CMK (cell line): ENCODE results near the gene GOLT1A.

Experiments used
- DNase-seq: peaks from one replicate; pipeline ENCODE4 v3.0.0-alpha.2; 2010; ENCODE audit warnings: low read depth

Gene GOLT1A, protein sequence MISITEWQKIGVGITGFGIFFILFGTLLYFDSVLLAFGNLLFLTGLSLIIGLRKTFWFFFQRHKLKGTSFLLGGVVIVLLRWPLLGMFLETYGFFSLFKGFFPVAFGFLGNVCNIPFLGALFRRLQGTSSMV

DNA sequence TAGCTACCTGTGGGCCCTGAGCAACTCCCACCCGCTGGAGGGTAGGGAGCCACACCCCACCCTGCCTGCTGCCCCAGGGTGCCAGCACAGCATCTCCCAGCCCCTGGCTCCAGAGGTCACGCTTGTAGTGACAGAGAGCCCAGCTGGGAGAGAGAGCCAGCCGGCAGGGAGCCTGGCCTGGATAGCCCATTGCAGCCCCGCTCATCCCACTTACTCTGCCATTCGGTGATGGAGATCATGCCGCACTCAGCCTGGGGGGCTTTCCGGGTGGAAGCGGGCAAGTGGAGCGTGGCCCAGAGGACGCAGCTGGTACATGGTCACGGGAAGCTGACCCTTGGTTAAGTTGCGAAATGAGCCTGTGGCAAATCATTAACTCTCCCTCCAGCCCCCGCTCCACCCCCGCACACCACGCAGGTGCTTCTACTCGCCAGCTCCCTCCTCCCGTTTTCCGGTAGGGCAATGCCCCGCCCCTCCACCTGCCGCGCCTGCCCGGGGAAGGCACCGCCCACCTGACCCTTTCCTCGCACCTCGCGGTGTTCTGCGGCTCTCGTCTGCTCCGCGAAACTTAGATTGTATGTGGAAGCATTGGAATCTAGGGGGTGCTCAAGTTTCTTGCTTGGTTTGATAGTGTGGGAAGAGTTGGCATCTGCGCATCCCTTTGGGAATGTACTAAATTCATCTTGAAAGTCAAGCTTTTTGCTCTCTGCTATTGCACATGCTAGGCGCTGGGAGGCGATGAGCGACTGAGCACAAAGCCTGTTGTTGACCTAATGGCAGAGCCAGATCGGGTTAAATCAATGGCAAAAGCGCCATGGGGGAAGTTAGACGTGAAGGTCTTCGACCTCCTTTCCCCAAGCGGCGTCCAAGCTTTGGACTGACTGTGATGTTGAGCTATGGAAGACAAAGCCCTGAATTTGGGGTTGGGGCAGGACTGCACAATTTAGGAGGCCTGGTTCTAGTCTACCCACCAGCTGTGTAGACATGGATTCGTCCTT lies at the start of gene GOLT1A:
Gene GOLT1A (minus strand): TSS at position 321 of the 995 bp plus-strand sequence. CDS start 82 bp downstream, at position 239.
- DNase-seq = no peak

DNA sequence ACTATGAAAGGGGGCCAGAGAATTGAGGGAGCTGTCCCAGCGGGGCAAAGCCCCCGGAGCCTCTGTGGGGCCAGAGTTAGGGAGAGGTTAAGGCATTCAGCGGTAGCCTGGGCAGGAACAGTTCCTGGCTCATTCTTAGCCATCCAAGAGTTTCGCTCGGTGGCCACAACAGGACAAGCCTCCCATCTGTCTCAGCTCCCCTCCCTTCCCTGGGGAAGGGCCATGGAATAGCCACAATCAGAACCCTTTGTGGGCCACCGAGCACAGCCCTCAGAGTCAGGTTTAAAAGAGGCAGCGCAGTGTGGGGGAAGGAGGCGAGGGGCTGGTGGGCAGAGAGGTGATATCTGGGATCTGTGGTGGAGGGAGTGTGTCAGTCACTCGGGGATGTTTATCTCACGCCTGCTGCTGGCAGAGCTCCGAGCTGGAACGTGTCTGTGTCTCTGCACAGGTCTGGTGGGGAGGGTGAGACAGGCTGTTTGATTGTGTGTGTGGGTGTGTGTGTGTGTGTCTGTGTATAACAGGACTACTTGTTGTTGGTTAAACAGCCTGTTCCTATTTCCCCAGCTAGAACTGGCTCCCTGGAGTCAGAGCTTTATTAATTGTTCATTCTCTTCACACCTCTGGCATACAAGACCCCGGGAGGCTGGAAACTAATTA lies 49.6 kb upstream of the GOLT1A start:
- peak; percentile 56 for DNase-seq

DNA sequence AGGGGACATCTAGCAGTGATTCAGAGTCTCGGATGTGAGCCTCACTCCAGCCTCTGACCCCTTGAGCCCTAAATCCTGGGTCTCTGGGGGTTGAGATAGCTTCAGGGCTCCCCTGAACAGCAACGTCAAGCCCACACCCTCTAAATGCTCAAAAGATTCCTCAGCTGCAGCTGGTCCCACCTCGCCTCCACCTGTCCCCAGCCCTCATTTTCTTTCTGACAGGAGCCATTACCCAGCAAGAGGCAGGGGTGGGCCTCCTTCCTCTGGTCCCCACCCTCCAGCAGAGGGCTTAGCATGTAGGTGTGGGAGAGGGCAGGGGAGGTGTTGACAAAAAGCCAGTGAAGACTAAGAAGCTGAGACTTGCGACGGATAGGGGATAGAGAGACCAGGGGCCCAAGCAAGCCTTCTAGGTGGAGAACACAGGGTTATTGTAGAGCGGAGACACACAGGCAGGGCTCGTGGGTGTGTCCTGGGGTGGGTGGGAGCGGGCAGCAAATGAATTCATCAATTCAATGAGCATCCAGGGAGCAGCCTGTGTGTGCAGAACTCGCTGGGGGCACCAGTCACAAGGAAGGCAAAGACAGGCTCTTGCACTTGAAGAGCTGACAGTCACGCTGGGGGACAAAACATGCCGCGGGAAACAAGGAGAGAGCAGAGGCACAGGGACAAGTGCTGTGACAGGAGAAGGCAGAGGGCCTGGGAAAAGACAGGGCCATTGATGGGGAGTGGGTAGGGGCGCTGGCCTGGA lies 48.9 kb upstream of the GOLT1A start:
- no peak for DNase-seq

DNA sequence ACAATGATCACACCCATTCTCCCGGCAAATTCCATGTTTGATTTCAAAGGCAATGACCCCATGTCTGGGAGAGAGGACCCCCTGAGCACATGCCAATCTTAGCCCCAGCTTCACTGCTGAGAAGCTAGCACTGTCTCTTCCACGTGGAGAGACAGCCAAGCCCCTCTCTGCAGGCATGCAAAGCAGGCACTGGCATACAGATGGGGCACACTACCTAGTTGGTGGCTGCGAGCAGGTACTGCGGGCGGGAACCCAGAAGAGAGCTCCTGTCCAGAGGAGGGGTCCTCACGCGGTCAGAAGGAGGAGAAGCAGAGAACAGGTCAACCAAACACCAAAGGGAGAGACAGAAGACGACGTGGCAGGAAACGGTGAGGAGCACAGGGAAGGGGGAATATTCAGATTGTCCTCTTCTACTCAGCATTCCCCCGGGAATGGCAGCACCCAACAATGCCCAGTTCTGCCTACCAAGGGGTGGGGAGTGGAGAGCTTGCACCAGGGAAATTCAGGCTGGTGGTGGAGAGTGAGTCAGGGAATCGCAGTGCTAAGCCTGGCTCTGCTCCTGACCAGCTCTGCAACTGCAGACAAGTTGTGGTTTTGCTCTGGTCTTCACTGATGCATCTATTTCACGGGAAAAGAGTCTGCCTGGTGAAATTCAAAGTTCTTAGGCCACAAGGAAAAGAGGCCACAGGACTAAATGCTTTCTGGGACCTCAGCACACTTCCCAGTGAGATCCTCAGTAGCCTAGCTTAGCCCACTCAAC lies 48.1 kb upstream of the GOLT1A start:
- DNase-seq = no peak

DNA sequence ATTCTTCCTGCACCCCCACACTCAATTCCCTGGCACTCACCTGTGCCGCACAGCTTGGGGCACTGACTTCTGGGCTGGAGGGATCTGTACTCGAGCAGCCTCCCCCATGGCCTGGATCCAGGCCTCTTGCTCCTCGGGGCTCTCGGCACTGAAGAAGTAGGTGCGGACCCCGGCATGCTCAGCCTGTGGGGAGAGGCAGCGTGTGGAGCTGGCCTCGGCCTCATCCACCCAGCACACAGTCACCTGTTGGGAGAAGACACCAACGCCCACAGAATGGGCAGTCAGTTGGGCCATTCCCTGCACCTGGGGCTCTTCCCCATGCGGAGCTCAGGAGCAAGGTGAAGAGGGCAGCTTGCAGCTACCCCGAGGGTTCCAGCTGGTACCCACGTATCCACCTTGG lies 47.5 kb upstream of the GOLT1A start:
- DNase-seq = no peak

DNA sequence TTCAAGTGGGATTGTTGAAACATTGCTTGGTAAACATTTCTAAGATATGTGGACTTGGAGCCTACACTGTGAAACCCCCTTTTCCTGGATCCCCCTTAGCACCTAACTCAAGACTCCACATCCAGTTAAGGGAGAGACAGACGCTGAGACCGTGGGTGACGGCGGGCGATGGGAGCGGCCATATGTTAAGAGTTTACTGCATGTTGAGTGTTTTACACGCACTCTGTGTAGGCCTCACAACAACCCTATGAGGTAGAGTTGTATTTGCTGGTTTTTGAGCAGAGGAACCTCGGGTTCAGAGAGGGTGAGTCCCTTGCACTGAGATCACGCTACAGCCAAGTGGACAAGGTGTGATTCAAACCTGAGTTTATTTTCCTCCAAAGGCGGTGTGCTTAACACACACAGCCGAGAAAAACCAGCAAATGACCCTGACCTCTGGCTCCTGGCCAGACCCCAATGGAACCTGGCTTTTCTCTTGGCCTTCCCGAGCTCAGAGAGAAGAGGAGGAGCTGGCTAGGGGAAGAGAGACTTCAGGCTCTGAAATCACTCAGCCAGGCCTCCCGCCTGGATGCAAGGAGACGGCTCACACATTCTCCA lies 46.9 kb upstream of the GOLT1A start:
- no peak for DNase-seq

DNA sequence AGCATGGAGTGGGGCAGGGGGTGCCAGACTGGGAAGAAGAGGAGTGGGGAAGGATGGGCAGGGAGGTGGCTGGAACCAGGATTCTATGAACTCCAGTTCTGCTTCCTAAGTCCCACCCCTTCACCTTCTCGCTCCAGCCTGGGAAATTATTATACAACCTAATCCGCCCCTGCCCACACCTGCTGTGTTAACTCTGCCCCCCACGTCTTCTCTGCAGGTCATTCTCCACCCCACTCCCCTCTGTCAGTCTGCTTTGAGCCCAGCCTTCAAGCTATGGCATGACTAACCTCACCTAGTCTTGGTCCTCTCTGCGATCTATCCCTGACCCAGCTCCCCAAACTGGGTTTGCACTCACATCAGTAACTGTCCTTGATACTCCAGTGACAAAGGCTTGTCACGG lies 46.0 kb upstream of the GOLT1A start:
- no peak for DNase-seq

DNA sequence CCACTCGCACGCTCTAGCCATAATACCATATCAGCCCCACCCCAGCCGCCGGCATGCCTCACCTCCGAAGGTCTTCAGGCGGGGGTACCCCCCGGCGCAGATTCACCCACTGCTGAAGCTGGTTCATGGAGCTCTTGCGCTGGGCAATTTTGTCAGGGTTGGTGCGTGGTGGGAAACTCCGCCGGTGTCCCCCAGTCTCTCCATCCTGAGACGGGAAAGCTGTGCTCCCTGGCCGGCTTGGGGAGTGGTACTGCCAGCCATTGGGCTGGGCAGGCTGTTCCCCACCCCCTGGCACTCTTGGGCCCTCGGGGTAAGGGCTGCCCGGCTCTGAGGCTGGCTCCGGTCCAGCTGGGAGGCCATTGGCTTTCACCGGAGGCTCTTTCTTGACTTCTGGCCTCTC lies 45.4 kb upstream of the GOLT1A start:
- no peak for DNase-seq

DNA sequence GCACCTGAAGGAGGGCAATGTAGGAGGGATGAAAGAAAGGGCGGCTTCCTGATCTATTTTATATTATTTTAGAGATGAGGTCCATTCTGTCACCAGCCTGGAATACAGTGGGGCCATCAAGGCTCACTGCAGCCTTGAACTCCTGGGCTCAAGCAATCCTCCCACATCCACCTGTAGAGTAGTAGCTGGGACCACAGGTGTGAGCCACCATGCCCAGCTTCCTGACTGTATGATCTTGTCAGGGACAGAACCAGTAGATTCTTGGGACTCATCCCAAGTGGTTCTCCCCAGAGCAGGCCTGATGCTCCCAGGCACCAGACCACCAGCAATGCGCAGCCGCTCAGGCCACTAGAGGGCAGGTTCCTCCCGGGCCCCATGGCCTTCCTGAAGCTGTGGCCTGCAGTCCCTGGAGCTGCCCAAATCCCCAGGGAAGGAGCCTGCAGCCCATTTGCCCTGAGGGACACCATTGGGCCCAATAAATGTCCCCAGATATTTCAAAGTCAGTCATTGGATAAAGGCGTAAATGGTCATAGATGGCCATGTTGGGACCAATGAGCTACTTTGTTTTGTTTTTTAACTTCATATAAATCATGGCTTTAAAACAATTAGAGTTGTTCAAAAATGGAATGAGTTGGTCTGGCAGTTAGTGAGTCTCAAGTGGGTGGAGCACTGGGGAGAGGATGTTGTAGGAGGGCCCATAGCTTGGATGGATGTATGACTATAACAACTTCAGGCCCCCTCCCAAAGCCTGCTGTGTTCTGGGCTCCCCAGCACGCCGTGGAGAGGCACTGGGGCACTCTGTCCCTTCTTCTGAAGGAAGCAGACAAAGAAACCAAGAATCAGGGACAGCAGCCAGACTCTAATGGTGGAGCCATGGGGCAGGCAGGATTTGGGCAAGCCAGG lies 44.7 kb upstream of the GOLT1A start:
- no peak for DNase-seq

DNA sequence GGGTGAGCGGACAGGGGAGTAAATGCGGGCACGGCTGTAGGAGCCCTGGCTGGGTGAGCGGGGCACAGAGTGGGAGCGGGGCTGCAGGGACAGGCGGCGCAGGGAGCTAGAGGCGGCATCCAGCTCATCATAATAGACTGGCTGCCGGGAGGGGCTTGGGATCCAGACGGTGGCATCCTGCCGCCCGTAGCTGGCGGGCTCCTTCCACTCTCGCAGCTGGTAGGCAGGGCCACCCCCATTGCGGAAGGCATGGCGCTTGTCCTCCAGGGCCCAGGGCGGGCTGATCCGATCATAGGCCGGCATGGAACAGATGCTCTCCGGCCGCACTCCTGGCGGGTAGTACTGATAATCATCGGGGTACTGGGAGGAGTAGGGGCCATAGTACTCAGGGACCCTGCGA lies 43.7 kb upstream of the GOLT1A start:
- no peak for DNase-seq

DNA sequence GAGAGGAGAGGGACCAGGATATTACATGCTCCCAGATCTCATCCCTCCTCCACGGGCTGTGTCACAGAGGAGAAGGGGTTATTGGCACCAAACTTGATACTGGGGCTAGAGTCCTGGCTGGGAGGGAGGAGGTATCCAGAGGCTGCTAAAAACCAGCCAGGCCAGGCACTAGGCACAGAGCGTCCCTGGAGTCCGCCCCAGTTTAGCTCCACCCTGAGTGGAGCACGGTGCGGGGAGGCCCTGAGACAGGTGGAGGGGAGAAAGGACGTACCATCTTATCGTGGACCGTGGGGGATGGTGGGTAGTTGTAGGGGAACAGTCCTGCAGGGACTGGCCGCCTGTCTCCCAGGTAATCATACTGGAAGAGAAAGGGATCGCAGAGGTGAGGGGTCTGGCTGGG lies 42.7 kb upstream of the GOLT1A start:
- DNase-seq = no peak

DNA sequence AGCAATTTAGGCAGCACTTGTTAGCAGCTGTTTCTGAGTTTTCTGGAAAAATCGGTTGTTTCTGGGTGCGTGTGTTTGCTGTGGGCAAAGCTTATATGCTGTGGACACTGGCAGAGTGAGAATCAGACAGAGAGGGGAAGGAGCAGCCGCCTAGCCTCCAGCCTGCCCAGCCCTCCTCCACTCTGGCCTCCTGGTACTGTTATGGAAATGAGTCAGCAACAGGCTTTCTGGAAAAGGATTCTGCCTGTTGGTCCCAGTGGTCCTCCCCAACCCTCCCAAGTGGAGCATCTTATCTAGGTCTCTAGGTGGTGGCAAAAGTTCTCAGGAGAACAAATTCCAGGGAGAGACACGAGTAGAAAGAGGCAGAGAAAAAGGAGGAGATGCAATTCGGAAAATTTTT lies 42.2 kb upstream of the GOLT1A start:
- no peak for DNase-seq

DNA sequence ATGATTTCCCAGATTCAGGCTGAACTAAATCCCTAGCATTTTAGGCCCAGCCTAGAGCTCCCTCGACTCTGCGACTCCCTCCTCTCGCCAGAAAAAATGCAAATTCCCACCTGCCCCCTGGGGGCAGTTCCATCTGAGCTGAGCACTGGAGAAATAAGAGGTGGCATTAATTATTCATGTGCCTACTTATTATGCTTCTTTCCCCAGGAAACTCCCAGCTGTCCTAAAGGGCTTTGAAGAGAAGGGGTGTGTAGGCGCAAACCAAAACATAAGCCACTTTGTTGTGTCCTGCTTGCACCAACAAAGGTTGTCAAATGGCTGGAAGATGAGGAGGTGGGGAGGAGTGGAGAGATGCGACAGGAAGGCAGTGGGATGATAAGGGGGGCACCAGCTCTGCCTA lies 41.4 kb upstream of the GOLT1A start:
- no peak for DNase-seq

DNA sequence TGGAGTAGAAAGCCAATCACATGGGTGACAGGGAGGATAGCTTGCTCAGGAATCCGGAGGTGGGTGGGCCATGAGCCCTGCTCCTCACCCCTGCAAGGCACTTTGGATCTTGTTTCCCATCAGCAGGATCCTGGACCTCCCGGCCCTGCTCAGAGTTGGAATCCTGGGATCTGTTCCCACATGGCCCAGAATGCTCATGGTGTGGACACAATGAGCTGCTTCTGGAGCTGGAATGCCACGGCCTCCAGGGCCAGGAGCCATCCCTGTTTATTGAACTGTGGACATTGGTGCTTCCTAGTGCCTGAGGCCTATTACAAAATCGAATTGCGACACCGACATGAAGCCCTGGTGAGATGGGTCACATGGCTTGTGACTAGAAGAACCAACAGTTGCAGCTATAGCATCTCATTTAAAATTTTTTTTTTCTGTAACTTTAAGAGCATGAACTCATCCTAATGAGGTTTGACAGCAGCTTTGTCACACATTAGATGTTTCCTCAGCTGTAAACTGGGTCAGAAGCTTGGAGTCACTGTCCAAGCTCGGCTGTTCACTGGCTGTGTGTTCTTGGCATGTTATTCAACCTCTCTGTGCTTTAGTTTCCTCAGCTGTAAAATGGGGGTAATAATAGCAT lies 40.4 kb upstream of the GOLT1A start:
- no peak for DNase-seq

DNA sequence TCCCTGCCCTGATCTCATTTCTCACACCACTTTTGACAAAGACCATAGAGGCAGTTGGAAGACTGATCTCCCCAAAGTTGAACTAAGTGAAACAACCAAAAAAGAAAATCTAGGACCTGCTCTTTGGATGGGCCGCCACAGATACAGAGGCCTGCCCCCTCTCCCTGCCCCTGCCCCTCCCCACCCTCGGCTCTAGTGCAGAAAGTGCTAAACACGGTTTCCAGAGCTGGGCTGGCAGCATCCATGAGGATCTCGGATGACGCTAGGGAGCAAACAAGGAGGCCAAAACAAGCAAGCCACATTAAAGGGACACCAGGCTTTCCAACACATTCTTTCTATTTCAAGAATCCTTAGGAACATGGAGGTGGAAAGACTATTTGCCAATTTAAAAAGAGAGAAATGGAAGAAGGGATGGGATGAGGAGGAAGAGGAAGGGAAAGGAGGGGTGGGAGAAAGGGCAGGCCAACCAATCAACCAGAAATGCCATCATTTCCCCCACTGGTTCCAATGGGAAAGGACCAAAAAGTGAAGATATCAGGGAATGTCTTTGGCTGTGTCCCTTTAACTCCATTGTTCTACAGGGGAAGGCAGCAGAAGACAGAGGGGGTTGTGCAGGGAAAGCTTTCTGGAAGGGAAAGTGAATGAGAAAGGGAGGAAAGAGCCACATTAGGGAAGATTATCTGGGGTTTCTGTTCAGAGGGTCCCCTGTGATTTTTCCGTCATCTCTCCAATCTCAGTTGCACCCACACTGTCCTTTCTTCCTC lies 38.3 kb upstream of the GOLT1A start:
- no peak for DNase-seq

DNA sequence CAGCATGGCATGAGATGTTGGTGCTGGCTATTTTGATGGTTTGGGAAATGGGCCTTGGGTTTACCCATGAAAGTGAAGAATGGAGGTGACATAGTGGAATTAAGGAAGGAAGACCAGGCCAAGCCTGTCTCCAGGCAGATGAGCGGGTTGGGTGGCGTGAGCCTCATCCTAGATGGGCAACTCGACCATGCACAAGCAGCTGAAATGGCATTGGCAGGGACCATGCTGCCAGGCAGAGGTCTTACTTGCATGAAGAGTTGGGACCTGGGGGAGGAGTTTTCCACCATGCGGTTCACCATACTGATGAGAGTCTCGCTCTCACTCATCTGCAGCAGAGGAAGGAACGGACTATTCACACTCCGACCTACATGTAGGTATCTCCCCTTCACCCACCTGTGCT lies 37.5 kb upstream of the GOLT1A start:
- no peak for DNase-seq

DNA sequence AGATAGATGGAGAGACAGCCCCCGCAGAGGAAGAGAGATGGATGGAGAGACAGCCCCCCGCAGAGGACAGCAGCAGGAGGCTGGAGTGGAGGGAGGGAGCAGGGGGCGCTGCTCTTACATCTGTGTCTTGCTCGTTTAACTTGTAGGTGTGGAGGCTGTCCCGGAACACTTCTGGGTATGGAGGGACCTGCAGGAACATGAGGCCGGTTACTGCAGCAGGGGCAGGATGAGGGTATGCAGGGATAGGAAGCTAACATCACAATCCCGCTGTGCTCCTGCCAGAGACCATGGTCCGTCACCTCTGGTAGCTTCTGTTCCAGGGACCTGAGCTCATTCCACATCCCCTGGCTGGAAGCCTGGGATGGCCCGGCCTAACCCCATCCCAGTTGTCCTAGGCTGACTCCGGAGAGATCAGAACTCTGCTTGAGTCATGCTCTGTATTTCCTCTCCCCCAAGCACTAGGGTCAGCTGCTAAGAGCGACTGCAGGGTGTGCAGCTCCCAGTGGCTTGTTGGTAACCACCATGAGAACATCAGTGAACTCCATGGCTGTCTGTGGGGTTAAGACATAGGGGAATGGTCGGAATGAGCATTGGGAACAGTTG lies 36.7 kb upstream of the GOLT1A start:
- no peak for DNase-seq

DNA sequence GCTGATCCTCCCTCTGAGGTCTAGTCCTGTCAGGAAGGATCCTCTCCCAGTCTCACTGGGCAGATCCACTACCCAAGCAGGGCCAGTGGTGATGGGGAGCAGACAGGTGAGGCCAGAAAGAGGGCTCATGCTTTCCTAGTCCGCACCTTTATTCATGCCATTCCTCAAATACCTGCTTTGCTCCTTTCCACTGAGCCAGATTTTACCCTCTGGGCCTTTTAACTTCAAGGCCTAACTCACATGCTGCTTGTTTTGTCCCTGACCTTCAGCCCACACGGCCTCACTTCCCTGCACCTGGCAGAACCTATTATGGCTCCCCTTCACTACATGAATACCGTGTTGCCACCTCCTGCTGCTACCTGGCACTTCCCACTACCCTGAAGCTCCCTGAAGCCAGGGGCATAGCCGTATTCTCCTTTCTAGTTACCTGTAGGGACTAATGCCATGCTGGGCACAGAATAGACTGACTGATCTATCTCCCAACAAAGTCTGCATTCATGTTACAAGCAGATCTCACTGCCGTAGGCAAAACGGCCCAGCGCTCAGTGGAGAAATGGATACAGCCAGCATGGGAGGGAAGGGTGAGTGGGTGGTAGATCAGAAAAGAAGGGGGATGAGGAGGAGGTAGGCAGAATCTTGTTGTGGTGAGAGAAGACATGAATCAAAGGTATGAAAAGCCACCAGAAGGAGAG lies 36.1 kb upstream of the GOLT1A start:
- DNase-seq = no peak
